ENCODE results near the gene RNASEH2A. TPM values are rescaled to one million over a fixed set of nuclear protein-coding genes. Genes with fewer than 3 reads are reported as not detected.

The RNASEH2A gene
- total and polyA plus RNA-seq, 2 of the 13 experiments (the other 11 are each of a cell fraction or from before 2014, with no cell fraction given), result 25.1 to 35.8 TPM

DNA sequence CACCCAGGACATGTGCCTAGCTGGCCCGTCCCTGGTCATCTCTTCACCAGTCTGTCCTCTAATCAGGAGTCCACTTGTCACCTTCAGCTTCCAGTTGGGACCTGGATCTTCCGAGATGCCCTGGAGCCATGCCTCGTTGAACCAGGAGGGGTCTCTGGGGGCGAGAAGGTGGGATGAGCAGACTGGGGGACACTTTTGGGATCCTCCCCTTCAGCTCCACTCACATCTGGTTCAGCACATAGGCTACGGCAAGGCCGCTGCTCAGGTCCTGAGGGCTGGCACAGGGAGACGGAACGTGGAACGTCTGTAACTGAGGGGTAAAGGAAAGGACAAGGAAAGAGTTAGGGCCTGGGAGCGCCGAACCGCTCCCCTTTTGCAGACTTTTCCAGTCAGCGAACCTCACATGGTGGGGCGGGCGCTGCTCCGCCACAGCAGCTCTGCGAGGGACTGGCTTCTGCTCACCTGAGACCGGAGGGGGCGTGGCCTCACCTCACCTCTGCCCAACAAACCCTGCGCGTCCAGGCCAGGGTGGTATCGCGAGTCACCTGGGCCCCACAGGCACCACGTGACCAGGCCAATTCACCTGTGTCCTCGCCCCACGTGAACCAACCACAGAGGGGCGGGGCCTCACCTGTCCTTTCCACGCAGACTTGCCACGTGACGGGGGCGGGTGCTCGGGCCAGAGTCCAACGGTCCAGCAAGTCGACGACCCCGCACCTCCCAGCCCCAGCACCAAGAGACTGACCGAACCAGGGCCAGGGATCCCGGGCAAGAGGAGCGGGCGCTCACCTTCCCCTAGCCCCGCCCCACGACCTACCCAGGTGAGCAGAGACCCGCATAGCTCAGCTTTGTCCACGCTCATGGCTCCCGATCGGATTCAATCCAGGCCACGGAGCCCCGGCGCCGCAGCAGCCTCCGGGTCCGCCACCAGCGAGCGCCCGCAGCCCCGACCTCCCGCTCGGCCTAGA lies 31.5 kb upstream of the RNASEH2A start, which contains the start of gene HOOK2 (continued):
- TF ChIP-seq, protein P1, sequence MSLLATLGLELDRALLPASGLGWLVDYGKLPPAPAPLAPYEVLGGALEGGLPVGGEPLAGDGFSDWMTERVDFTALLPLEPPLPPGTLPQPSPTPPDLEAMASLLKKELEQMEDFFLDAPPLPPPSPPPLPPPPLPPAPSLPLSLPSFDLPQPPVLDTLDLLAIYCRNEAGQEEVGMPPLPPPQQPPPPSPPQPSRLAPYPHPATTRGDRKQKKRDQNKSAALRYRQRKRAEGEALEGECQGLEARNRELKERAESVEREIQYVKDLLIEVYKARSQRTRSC (CRISPR knock-in tag; IDR thresholded peaks at IDR 0.05; ENCODE audit: low read depth), result no peak
- TF ChIP-seq TMF1 (CRISPR knock-in tag; IDR thresholded peaks at IDR 0.05; ENCODE audit: low read depth) (0 out of 2 replicates have a peak, but pooled peaks have one; percentile 25), TEAD2 (CRISPR knock-in tag; IDR thresholded peaks at IDR 0.05) (no peak), RBAK (CRISPR knock-in tag; IDR thresholded peaks at IDR 0.05) (no peak), ZNF333 (CRISPR knock-in tag; IDR thresholded peaks at IDR 0.05; ENCODE audit: borderline replicate concordance) (peak; percentile 12; the same call in 1 of the 2 replicates), ZKSCAN5 (CRISPR knock-in tag; IDR thresholded peaks at IDR 0.05) (0 out of 2 replicates have a peak, but pooled peaks have one; percentile 49), GABPB1 (CRISPR knock-in tag; IDR thresholded peaks at IDR 0.05) (0 out of 2 replicates have a peak, but pooled peaks have one; percentile 68), U2AF1 (optimal IDR thresholded peaks at IDR 0.05; ENCODE audit: low read depth, low read length) (no peak), ZFYVE20 (CRISPR knock-in tag; IDR thresholded peaks at IDR 0.05; ENCODE audit: borderline replicate concordance, low read depth) (0 out of 2 replicates have a peak, but pooled peaks have one; percentile 45), HES4 (CRISPR knock-in tag; IDR thresholded peaks at IDR 0.05; ENCODE audit: borderline replicate concordance) (peak; percentile 31; the same call in 1 of the 2 replicates), SCMH1 (CRISPR knock-in tag; IDR thresholded peaks at IDR 0.05; ENCODE audit: borderline replicate concordance) (no peak), MTF2 (CRISPR knock-in tag; IDR thresholded peaks at IDR 0.05; ENCODE audit: borderline replicate concordance) (0 out of 2 replicates have a peak, but pooled peaks have one; percentile 43), BORCS8-MEF2B (CRISPR knock-in tag; IDR thresholded peaks at IDR 0.05) (peak; percentile 71; the same call in 1 of the 2 replicates), ZNF343 (CRISPR knock-in tag; IDR thresholded peaks at IDR 0.05) (no peak), ZNF530 (CRISPR knock-in tag; IDR thresholded peaks at IDR 0.05; ENCODE audit: low read depth) (no peak)
- TF ChIP-seq, protein P2, sequence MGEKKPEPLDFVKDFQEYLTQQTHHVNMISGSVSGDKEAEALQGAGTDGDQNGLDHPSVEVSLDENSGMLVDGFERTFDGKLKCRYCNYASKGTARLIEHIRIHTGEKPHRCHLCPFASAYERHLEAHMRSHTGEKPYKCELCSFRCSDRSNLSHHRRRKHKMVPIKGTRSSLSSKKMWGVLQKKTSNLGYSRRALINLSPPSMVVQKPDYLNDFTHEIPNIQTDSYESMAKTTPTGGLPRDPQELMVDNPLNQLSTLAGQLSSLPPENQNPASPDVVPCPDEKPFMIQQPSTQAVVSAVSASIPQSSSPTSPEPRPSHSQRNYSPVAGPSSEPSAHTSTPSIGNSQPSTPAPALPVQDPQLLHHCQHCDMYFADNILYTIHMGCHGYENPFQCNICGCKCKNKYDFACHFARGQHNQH (CRISPR knock-in tag; IDR thresholded peaks at IDR 0.05), result 0 out of 2 replicates have a peak, but pooled peaks have one; percentile 14
- TF ChIP-seq, protein P3, sequence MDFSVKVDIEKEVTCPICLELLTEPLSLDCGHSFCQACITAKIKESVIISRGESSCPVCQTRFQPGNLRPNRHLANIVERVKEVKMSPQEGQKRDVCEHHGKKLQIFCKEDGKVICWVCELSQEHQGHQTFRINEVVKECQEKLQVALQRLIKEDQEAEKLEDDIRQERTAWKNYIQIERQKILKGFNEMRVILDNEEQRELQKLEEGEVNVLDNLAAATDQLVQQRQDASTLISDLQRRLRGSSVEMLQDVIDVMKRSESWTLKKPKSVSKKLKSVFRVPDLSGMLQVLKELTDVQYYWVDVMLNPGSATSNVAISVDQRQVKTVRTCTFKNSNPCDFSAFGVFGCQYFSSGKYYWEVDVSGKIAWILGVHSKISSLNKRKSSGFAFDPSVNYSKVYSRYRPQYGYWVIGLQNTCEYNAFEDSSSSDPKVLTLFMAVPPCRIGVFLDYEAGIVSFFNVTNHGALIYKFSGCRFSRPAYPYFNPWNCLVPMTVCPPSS (IDR thresholded peaks at IDR 0.05), result no peak
- TF ChIP-seq, protein P4, sequence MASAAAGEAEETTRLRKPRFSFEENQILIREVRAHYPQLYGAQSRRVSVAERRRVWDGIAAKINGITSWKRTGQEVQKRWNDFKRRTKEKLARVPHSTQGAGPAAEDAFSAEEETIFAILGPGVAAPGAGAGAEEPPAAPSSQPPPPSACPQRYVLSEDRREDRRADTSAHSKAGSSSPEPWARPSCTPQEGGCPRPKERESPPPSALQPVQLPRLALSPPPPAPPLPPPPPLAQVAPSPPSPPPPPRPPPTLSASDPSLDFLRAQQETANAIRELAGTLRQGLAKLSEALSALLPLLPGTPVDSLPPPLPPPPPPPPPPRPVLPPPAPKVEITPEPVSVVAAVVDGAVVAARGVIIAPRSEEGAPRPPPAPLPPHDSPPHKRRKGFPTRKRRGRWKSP (CRISPR knock-in tag; IDR thresholded peaks at IDR 0.05), result 0 out of 2 replicates have a peak, but pooled peaks have one; percentile 8
- TF ChIP-seq, protein P5, sequence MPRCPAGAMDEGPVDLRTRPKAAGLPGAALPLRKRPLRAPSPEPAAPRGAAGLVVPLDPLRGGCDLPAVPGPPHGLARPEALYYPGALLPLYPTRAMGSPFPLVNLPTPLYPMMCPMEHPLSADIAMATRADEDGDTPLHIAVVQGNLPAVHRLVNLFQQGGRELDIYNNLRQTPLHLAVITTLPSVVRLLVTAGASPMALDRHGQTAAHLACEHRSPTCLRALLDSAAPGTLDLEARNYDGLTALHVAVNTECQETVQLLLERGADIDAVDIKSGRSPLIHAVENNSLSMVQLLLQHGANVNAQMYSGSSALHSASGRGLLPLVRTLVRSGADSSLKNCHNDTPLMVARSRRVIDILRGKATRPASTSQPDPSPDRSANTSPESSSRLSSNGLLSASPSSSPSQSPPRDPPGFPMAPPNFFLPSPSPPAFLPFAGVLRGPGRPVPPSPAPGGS (CRISPR knock-in tag; IDR thresholded peaks at IDR 0.05), result 0 out of 2 replicates have a peak, but pooled peaks have one; percentile 8
